GM18511 (cell line): Measurements from ENCODE around the gene MT2A.
"Not testable (repeated sequence)": the region's sequence is repeated elsewhere in the genome, so short reads cannot be mapped to it uniquely, and the experiment has no call there.

Experiments used
- ATAC-seq: cut with Tn5 transposase; IDR thresholded peaks from one replicate; pipeline ENCODE4 v1.9.1; 2021; ENCODE audit warnings: mild to moderate bottlenecking, moderate library complexity; ENCODE audit not compliant: unreplicated experiment

Gene MT2A

GRCh38 chr16:56608043-56608875 is at the start of gene MT2A:
TSS of gene MT2A (plus strand) at chr16:56608584. CDS start at chr16:56608656, 72 bp downstream.
- peak; percentile 86 for ATAC-seq

DNA sequence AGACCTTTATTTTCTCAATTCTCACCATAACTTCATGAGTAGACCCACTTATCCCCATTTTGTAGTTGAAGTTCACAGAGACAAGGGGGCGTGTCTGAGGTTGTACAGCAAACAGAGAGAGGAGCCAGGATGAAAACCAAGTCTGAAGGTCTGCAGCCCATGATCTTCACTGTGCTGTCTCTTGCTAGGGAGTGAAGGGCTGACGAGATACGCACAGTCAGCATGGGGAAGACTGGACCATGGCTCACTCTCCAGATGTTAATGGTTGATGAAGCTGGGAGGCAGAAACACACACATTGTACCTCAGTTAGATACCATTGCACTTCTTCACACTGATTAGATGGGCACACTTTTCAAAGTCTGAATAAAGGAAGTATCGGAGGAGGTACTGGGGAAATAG is 49.3 kb upstream of the MT2A start:
- no peak for ATAC-seq

DNA sequence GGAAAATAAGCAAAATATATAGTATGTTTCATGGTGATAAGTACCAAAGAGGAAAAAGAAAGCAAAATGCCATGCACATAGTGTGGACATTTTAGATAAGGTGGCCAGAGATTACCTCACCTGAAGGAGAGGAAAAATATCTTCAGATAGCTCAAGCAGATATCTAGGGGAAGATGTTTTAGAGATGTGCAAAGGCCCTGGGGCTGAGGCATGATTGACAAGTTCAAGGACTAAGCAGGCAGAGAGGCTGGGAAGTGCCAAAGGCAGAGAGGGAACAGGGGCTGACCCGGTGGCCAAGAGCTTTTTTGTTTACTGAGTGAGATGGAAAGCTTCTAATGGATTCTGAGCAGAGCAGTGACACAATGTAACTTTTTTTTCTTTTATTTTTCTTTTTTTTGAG is 47.9 kb upstream of the MT2A start:
- ATAC-seq = no peak

- ATAC-seq = no peak
These were observed 47.3 kb upstream of the MT2A start for GRCh38 chr16:56561126-56561525.

DNA sequence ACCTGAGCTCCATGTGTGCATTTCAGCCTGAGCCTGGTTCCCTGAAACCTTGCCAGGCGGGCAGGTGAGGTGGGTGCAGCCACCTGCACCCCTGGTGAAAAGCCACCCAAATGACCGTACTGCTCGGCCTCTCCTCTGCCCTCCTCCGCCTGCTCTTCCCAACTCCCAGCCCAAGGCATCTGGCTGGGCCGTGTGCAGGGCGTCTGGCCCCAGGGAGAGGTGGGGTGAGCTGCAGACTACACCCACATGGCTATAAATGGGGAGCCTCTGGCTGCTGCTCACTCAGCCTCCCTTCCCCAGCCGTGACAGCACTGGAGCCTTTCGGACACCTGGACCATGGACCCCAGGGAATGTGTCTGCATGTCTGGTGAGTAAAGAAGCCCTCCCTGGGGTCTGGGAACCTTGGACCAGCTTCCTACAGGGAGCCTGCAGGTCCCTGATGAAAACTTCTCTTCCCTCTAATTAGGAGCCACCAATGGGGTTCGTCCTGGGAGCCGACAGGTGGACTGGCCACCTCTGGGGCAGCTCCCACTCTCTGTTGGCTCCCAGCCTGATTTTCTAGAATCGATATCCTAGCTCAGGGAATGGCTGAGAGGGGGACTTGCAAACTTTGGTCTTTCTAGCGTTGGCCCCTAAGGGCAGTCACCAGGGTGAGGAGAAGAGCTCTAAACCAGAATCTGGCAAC is 43.4 kb upstream of the MT2A start, which contains the start of gene MT4:
Gene MT4, plus strand, starts transcription at position 281 of the 685 bp plus-strand sequence. Its CDS starts 56 bp downstream, at position 337.
- no peak for ATAC-seq

DNA sequence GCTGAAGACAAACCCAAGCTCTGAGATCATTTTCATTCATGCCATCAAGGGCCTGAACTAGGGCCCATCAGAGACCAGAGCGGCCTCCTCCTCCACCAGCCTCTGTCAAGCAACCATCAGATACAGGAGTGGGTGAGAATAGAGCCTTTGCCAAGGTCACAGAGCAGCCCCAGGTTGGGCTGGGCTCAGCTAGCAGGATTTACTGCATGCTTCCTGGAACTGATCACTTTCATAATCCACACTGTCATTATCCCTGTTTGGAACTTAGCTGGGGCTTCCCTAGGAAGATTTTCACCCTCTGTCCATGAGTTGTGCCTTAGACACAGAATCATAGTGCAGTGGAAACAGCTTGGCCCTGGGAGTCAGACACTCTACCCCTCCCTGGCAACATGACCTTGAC is 38.4 kb upstream of the MT2A start:
- ATAC-seq = no peak

- ATAC-seq = no peak
These were observed 36.9 kb upstream of the MT2A start for GRCh38 chr16:56571525-56571924.

GRCh38 chr16:56574625-56575024 is 33.8 kb upstream of the MT2A start:
- ATAC-seq = no peak

GRCh38 chr16:56576585-56577299 is 31.6 kb upstream of the MT2A start:
- ATAC-seq = peak; percentile 86

DNA sequence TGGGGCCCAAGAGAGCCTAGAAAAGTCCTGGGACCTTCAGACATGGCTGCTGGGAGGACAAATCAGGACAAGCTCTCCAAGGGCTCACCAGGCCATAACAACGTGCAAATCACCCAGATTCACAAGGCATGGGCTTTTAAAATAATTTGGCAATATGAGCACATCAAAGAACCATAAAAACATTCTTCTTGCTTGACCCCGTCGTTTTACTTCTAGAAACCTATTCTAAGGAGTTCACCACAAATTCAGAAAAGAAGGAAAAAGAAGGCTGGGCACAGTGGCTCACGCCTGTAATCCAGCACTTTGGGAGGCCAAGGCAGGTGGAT is 31.1 kb upstream of the MT2A start:
- no peak for ATAC-seq

DNA sequence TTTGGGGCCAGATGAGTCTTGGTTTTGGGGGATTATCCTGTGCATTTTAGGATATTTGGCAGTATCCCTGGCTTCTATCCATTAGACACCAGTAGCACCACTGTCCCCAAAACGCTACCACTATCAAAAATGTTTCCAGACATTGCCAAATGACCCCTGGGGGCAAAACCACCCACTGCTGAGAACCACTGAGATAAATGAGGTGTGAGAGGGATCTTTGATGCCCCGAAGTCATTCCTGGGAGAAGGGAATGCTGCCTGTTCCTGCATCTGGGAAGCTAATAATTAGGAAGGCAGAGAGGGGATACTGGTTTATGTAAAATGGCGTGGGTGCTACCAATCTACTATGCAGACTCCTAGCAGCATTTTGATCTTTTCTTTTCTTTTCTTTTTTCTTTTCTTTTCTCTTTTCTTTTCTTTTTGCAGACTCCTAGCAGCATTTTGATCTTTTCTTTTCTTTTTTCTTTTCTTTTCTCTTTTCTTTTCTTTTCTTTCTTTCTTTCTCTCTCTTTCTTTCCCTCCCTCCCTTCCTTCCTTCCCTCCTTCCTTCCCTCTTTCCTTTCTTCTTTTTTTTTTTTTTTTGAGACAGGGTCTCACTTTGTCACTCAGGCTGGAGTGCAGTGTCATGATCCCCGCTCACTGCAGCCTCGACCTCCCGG is 27.9 kb upstream of the MT2A start:
- no peak for ATAC-seq

- not testable (repeated sequence) for ATAC-seq
These were observed 25.5 kb upstream of the MT2A start for GRCh38 chr16:56582911-56583310.

DNA sequence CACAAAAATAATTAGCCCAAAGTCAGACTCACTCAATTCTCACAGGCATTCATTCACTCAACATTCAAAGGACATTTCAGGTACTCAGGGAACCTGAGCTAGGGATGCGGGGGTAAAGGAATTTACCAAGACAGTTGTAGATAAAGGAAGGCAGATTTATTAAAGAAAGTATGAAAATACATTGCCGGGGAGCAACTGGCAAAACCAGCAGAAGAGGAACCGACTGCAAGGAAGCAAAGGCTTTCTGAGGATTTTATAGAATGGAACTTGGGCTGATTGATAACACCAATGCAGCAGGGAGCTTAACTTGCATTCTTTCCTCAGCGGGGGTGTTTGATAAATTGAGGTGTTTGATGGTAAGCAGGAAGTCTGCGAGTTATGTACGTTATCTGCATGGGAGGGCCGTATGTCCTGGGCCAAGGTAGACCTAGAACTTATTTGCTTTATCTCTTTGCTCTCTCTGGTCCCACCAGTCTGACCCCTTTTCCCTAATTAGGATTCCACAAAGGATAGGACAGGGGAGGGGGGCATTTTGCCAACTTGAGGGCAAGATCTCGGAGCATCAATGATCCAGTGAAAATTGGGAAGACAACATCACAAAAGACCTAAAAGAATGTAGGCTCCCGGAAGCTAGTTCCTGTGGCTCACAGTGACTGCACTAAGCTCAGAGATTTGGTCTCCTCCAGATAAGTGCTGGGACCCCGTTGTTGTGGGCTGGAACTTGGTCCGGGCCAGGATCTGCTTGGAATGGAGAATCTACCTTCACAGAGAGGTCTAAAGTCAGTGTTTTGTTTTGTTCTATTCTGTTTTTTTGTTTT is 24.8 kb upstream of the MT2A start:
- no peak for ATAC-seq

DNA sequence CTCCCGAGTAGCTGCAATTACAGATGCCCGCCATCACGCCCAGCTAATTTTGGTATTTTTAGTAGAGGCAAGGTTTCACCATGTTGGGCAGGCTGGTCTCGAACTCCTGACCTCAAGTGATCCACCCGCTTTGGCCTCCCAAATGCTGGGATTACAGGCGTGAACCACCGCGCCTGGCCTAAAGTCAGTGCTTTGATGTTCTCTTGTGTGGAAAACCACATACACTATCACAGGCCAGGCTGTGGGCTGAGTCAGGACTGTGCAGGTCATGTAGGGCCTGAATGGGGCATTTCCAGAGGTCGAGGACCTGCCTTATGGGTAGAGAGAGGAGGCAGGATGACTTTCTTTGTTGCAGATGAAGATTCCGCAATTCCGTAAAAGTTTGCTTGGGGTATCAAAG is 24.1 kb upstream of the MT2A start:
- ATAC-seq = no peak

GRCh38 chr16:56588781-56589140 is 19.6 kb upstream of the MT2A start:
- no peak for ATAC-seq

- ATAC-seq = no peak
These were observed 19.0 kb upstream of the MT2A start, which contains the start of gene MT3 for GRCh38 chr16:56589141-56590039. TSS of gene MT3 (plus strand) at chr16:56589528. CDS start at chr16:56589591, 63 bp downstream.

DNA sequence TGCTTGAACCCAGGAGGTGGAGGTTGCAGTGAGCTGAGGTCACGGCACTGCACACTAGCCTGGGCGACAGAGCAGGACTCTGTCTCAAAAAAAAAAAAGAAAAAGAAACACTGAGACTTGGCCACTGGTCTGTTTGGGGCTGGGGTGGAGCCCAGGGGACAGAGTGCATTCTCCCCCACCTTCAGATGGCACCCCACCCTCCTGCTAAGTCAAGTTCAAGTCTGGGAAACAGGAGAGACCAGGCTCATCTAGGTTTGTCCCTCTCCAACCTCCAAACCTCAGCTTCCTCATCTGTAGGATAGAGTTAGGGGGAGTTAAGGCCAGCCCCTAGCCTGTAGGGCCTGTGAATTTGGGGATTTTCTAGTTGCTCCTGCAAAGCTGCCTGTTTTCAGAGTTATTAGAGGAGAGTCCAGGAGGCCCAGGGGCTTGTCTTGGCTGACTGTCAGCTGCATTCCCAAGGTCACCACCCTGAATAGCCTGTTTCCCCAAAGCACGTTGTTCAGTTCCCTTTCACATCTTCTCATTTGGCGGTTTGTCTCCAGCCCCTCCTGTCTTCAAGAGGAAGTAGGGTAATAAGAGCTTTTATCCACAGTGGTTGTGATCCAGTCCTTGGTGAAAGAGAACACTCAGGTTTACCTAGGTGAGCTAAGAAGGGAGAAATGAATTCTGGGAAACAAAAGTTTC is 16.9 kb upstream of the MT2A start:
- ATAC-seq = no peak

DNA sequence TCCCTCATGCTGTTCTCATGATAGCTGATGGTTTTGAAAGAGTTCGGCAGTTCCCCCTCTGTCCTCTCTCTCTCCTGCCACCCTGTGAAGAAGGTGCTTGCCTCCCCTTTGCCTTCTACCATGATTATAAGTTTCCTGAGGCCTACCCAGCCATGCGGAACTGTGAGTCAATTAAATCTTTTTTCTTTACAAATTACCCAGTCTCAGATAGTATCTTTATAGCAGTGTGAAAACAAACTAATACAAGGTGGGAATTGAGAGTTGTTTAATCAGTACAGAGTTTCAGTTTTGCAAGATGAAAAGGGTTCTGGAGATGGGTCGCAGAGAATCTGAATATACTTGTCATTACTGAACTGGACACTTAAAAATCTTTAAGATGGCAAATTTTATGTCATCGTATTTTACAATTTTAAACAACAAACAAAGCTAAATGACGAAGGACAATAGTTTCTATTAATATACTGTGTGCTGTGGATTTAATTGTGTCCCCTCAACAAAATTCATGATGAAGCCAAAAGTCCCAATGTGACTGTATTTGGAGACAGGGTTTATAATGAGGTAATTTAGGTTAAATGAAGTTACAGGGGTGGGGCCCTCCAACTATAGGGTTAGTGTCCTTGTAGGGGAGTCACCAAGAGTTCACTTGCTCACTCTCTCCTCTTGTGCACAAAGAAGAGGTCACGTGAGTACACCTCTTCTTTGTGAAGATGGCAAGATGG is 14.7 kb upstream of the MT2A start:
- ATAC-seq = no peak
